Measurements from ENCODE around the gene TFDP2. TPM values are rescaled to one million over a fixed set of nuclear protein-coding genes. Genes with fewer than 3 reads are reported as not detected.

Gene TFDP2
- total RNA-seq, 2 experiments from 2014 or later: 99.9 to 169 TPM

DNA sequence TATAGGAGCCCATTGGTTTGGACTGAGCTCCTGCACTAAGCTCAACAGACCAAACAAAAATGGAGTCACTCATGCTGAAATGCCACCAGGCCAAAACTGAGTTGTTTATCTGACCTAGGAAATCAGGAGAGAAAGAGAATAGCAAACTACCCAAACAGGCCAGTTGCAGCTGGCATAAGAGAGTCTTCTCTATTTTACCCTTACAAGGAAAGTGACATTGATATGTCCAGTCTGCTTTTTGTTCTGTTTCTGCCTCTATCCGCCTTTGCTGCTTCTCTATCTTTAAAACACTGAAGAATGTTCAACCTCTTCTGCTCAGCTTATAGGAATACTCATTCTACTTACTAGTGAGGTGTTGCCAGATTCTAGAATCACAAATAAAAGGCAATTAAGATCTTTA lies 177.8 kb downstream of the TFDP2 start:
- TF ChIP-seq EZH2phosphoT487 (IDR thresholded peaks at IDR 0.05; ENCODE audit: borderline replicate concordance, low read depth, low read length): no peak
- no peak for TF ChIP-seq CTCF (conservative IDR thresholded peaks at IDR 0.05; ENCODE audit: low read length)
- H3K79me2 ChIP-seq (ENCODE audit: insufficient read depth, low read depth, low read length): 0 out of 2 replicates have a peak, but pooled peaks cover 6% of the 10 kb centered on the region
- no peaks in the 10 kb centered on the region for H3K9me2 ChIP-seq (ENCODE audit: insufficient read depth, low read length)
- intact Hi-C loops (cut with micrococcal nuclease; ENCODE audit: unreplicated experiment): no loop called here
- BruUV-seq (replicated peaks): no TSS peak
- peaks cover 87% of the 10 kb centered on the region for H3K36me3 ChIP-seq (ENCODE audit: insufficient read depth, low read length)
- H3K27ac ChIP-seq (ENCODE audit: low read depth, low read length, poor library complexity, severe bottlenecking): no peak overlapping the region
- no peaks in the 10 kb centered on the region for H4K20me1 ChIP-seq (ENCODE audit: insufficient read depth, low read length)
- POLR2A ChIA-PET: interaction anchor here (0.6 to 0.7 kb wide), 2 partner anchors 139 to 274 kb away, joined by 3 to 4 read pairs; no protein-coding TSS in a partner anchor
- H3K4me1 ChIP-seq (ENCODE audit: insufficient read depth, low read length, poor library complexity, severe bottlenecking): no peaks in the 10 kb centered on the region
- H3K4me2 ChIP-seq (ENCODE audit: low read length): no peak overlapping the region
- CTCF ChIA-PET (ENCODE audit: unreplicated experiment): no interaction called here
- no peaks in the 10 kb centered on the region for H3K9me3 ChIP-seq (ENCODE audit: low read length)
- DNase-seq (ENCODE audit: low spot score): no peak
- no peak overlapping the region for H2AFZ ChIP-seq (ENCODE audit: low read length)
- no peak overlapping the region for H3K4me3 ChIP-seq (ENCODE audit: low read depth, low read length, poor library complexity, severe bottlenecking)

DNA sequence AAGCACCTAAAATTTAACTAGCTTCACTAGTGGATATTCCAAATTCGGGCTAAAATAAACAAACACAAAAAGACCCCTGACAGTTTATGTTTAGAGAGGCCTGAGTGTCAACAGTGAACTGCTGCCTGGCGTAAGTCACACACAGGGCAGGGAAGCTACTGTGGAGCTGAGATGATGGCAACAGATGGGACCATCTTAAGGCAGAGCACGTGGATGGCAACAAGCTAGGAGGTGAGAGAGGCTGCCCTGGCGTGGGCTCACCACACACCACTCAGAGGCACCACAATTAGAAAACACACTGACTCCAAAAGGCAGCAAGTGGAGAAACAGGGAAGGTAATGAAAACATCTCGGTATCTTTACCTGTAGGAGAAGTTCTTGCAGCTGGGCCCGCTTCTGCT lies 179.6 kb downstream of the TFDP2 start:
- Histone ChIP-seq H4K20me1 (ENCODE audit: insufficient read depth, low read length) (no peaks in the 10 kb centered on the region), H3K9me2 (ENCODE audit: insufficient read depth, low read length) (no peaks in the 10 kb centered on the region), H3K4me2 (ENCODE audit: low read length) (no peak overlapping the region), H3K4me1 (ENCODE audit: insufficient read depth, low read length, poor library complexity, severe bottlenecking) (no peaks in the 10 kb centered on the region), H3K4me3 (ENCODE audit: low read depth, low read length, poor library complexity, severe bottlenecking) (no peak overlapping the region), H3K9me3 (ENCODE audit: low read length) (no peaks in the 10 kb centered on the region), H3K27ac (ENCODE audit: low read depth, low read length, poor library complexity, severe bottlenecking) (no peak overlapping the region), H3K79me2 (ENCODE audit: insufficient read depth, low read depth, low read length) (0 out of 2 replicates have a peak, but pooled peaks cover 6% of the 10 kb centered on the region), H2AFZ (ENCODE audit: low read length) (no peak overlapping the region), H3K36me3 (ENCODE audit: insufficient read depth, low read length) (peaks cover 83% of the 10 kb centered on the region)
- no peak for DNase-seq (ENCODE audit: low spot score)
- CTCF ChIA-PET (ENCODE audit: unreplicated experiment): no interaction called here
- TF ChIP-seq CTCF (conservative IDR thresholded peaks at IDR 0.05; ENCODE audit: low read length): no peak
- no peak for TF ChIP-seq EZH2phosphoT487 (IDR thresholded peaks at IDR 0.05; ENCODE audit: borderline replicate concordance, low read depth, low read length)
- BruUV-seq (replicated peaks): no TSS peak
- POLR2A ChIA-PET: no interaction called here
- intact Hi-C loops (cut with micrococcal nuclease; ENCODE audit: unreplicated experiment): no loop called here

DNA sequence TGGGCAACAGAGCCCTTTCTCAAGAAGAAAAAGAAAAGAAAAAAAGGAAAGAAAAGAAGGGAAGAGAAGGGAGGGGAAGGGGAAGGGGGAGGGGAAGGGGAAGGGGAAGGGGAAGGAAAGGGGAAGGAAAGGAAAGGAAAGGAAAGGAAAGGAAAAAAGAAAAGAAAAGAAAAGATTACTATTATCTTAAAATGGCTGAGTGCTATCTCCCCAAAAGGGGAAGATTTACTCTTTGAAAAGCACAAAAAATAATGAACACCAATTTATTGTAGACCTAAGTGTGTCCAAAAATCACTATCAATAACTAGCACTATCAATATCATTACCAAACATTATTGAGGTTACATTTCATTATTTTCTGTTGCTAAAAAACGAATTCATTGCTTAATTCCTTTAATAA lies 183.9 kb downstream of the TFDP2 start:
- no peak overlapping the region for H3K4me2 ChIP-seq (ENCODE audit: low read length)
- no peak for DNase-seq (ENCODE audit: low spot score)
- no TSS peak for BruUV-seq (replicated peaks)
- H3K4me1 ChIP-seq (ENCODE audit: insufficient read depth, low read length, poor library complexity, severe bottlenecking): no peaks in the 10 kb centered on the region
- TF ChIP-seq EZH2phosphoT487 (IDR thresholded peaks at IDR 0.05; ENCODE audit: borderline replicate concordance, low read depth, low read length) (no peak), CTCF (conservative IDR thresholded peaks at IDR 0.05; ENCODE audit: low read length) (no peak)
- no peaks in the 10 kb centered on the region; the same call in 1 of the 2 replicates for H3K79me2 ChIP-seq (ENCODE audit: insufficient read depth, low read depth, low read length)
- POLR2A ChIA-PET: interaction anchor here (0.6 kb wide), 1 partner anchor 162 kb away, joined by 3 read pairs; no protein-coding TSS in a partner anchor
- CTCF ChIA-PET (ENCODE audit: unreplicated experiment): no interaction called here
- H3K9me3 ChIP-seq (ENCODE audit: low read length): no peaks in the 10 kb centered on the region
- H3K27ac ChIP-seq (ENCODE audit: low read depth, low read length, poor library complexity, severe bottlenecking): no peak overlapping the region
- peaks cover 85% of the 10 kb centered on the region for H3K36me3 ChIP-seq (ENCODE audit: insufficient read depth, low read length)
- H3K4me3 ChIP-seq (ENCODE audit: low read depth, low read length, poor library complexity, severe bottlenecking): no peak overlapping the region
- no peaks in the 10 kb centered on the region for H3K9me2 ChIP-seq (ENCODE audit: insufficient read depth, low read length)
- H2AFZ ChIP-seq (ENCODE audit: low read length): no peak overlapping the region
- no peaks in the 10 kb centered on the region for H4K20me1 ChIP-seq (ENCODE audit: insufficient read depth, low read length)
- intact Hi-C loops (cut with micrococcal nuclease; ENCODE audit: unreplicated experiment): no loop called here
